HepG2 (cell line): ENCODE measurements around the gene GCLC. TPM values are rescaled to one million over a fixed set of nuclear protein-coding genes. Genes with fewer than 3 reads are reported as not detected.

Experiments
- ARID3A ChIP-seq: IDR thresholded peaks from 2 replicates; pipeline ENCODE4 v1.6.1; 2012; ENCODE audit warnings: low read depth, low read length, improper control_type of control experiment
- CTCF ChIP-seq: sonication (generic); formaldehyde crosslinking; IDR thresholded peaks from 2 replicates; pipeline ENCODE4 v1.5.0; 2020; ENCODE audit warnings: mild to moderate bottlenecking, missing genetic modification reagents, moderate library complexity
- HNRNPUL1 ChIP-seq: fragments of 200-400 bp; formaldehyde crosslinking; IDR thresholded peaks from 2 replicates; pipeline ENCODE4 v1.6.1; 2017; ENCODE audit warnings: low read depth, mild to moderate bottlenecking, low read length, moderate library complexity
- NFYB ChIP-seq: sonication (generic); formaldehyde crosslinking; IDR thresholded peaks from 2 replicates; pipeline ENCODE4 v1.4.0; 2020; ENCODE audit warnings: missing genetic modification reagents
- NR2F1 ChIP-seq, 2 experiments: fragments of 450-650 bp in 1 of 2; formaldehyde crosslinking in 1 of 2; IDR thresholded peaks; 2 replicates each; pipeline versions ENCODE4 v1.5.0 to v1.6.1; 2016 to 2020; ENCODE audit warnings: mild to moderate bottlenecking in 1 of 2, missing compliant biosample characterization in 1 of 2, missing genetic modification reagents in 1 of 2, moderate library complexity in 1 of 2
- PHF21A ChIP-seq: sonication (generic); formaldehyde crosslinking; IDR thresholded peaks from 2 replicates; pipeline ENCODE4 v1.5.0; 2020; ENCODE audit warnings: mild to moderate bottlenecking, missing genetic modification reagents
- REPIN1 ChIP-seq: sonication (generic); formaldehyde crosslinking; IDR thresholded peaks from 2 replicates; pipeline ENCODE4 v1.8.0; 2022; ENCODE audit warnings: missing genetic modification reagents, low read depth, mild to moderate bottlenecking, borderline replicate concordance
- SP140L ChIP-seq: sonication (generic); formaldehyde crosslinking; IDR thresholded peaks from 2 replicates; pipeline ENCODE4 v1.4.0; 2020; ENCODE audit warnings: missing genetic modification reagents, borderline replicate concordance
- STAG1 ChIP-seq: sonication (generic); formaldehyde crosslinking; IDR thresholded peaks from 2 replicates; pipeline ENCODE4 v1.4.0; 2020; ENCODE audit warnings: missing genetic modification reagents
- TGIF2 ChIP-seq: IDR thresholded peaks from 2 replicates; pipeline ENCODE4 v1.6.1; 2016; ENCODE audit warnings: control low read depth, missing compliant biosample characterization
- THAP9 ChIP-seq: sonication (generic); formaldehyde crosslinking; IDR thresholded peaks from 2 replicates; pipeline ENCODE4; 2020; ENCODE audit warnings: missing genetic modification reagents, mild to moderate bottlenecking, borderline replicate concordance
- THRA ChIP-seq: sonication (generic); formaldehyde crosslinking; IDR thresholded peaks from 2 replicates; pipeline ENCODE4 v1.4.0; 2020; ENCODE audit warnings: missing genetic modification reagents, borderline replicate concordance
- ZGPAT ChIP-seq: IDR thresholded peaks from 2 replicates; pipeline ENCODE4 v1.6.1; 2016; ENCODE audit warnings: mild to moderate bottlenecking
- ZMYM4 ChIP-seq: sonication (generic); formaldehyde crosslinking; IDR thresholded peaks from 2 replicates; pipeline ENCODE4 v1.8.1; 2023; ENCODE audit warnings: mild to moderate bottlenecking, missing genetic modification reagents
- ZNF24 ChIP-seq: fragments of 450-650 bp; IDR thresholded peaks from 2 replicates; pipeline ENCODE4 v1.6.1; 2017; ENCODE audit warnings: antibody characterized with exemption, mild to moderate bottlenecking
- ZNF274 ChIP-seq: sonication (generic); formaldehyde crosslinking; IDR thresholded peaks from 2 replicates; pipeline ENCODE4 v1.5.1; 2020; ENCODE audit warnings: mild to moderate bottlenecking, missing genetic modification reagents
- ZNF484 ChIP-seq: sonication (generic); formaldehyde crosslinking; IDR thresholded peaks from 2 replicates; pipeline ENCODE4 v1.5.1; 2020; ENCODE audit warnings: mild to moderate bottlenecking, low read depth, missing genetic modification reagents, borderline replicate concordance
- ZNF530 ChIP-seq: sonication (generic); formaldehyde crosslinking; IDR thresholded peaks from 2 replicates; pipeline ENCODE4 v1.5.0; 2020; ENCODE audit warnings: low read depth, mild to moderate bottlenecking, missing genetic modification reagents
- polyA plus RNA-seq, 8 experiments: library from polyadenylated mRNA; depleted of rRNA in 3 of 8; stranded (reverse) in 7 of 8; unstranded in 1 of 8; fragments of >200 nt; fragmentation: Illumina TruSeq in 4 of 8; extraction: Trizol in 4 of 8; gene quantifications; 2 replicates each; pipeline versions ENCODE4 v1.2.1 to v1.2.3, GENCODE V29; 2011 to 2016; ENCODE audit warnings: low read depth in 4 of 8, missing spikeins in 1 of 8, mixed read lengths in 1 of 8; ENCODE audit not compliant: insufficient read depth in 1 of 8
- total RNA-seq, 5 experiments: library from RNA; depleted of rRNA; stranded (reverse); fragments of >200 nt; fragmentation: Illumina TruSeq; extraction: Trizol; gene quantifications; 2 replicates each; pipeline ENCODE4 v1.2.3, GENCODE V29; 2016; ENCODE audit warnings: low read depth in 1 of 5

Gene GCLC
- total and polyA plus RNA-seq, 2 of the 13 experiments (the other 11 are each of a cell fraction or from before 2014, with no cell fraction given): 35.3 to 84.6 TPM

GRCh38 chr6:53492860-53493634 is 51.9 kb downstream of the GCLC start (continued):
- peak; percentile 81 for TF ChIP-seq CTCF (CRISPR knock-in tag)
- peak; percentile 89 for TF ChIP-seq STAG1 (CRISPR knock-in tag)
- peak; percentile 87 for TF ChIP-seq ARID3A
- TF ChIP-seq PHF21A (CRISPR knock-in tag): peak; percentile 25; the same call in 1 of the 2 replicates
- no peak for TF ChIP-seq ZGPAT
- no peak for TF ChIP-seq NFYB
- TF ChIP-seq SP140L (CRISPR knock-in tag): peak; percentile 59; the same call in 1 of the 2 replicates
- no peak for TF ChIP-seq THAP9 (CRISPR knock-in tag)
- TF ChIP-seq ZNF530 (CRISPR knock-in tag): no peak
- peak; percentile 59; the same call in 1 of the 2 replicates for TF ChIP-seq REPIN1
- TF ChIP-seq ZMYM4: 0 out of 2 replicates have a peak, but pooled peaks have one; percentile 44
- TF ChIP-seq NR2F1 (CRISPR knock-in tag; IDR thresholded peaks at IDR 0.05): no peak
- 0 out of 2 replicates have a peak, but pooled peaks have one; percentile 13 for TF ChIP-seq ZNF24
- TF ChIP-seq HNRNPUL1: no peak
- TF ChIP-seq ZNF274: no peak
- 0 out of 2 replicates have a peak, but pooled peaks have one; percentile 13 for TF ChIP-seq TGIF2 (CRISPR knock-in tag)
- TF ChIP-seq THRA: 0 out of 2 replicates have a peak, but pooled peaks have one; percentile 23
- no peak for TF ChIP-seq ZNF484 (CRISPR knock-in tag)
